ENCODE measurements around the gene PITX2.
A peak's percentile ranks its signal among the peaks of the same experiment; 100 is the strongest.

Gene PITX2

GRCh38 chr4:110622841-110623717 lies at the start of gene PITX2:
Gene PITX2, minus strand, starts transcription at chr4:110623077. Its CDS starts 617 bp downstream, at chr4:110622460.
- peak; percentile 88 to 95 for DNase-seq

- DNase-seq, result no peak
Observed at GRCh38 chr4:110671679-110672078, 48.8 kb upstream of the PITX2 start.

- no peak for DNase-seq
Observed at GRCh38 chr4:110669663-110670062, 46.8 kb upstream of the PITX2 start.

DNA sequence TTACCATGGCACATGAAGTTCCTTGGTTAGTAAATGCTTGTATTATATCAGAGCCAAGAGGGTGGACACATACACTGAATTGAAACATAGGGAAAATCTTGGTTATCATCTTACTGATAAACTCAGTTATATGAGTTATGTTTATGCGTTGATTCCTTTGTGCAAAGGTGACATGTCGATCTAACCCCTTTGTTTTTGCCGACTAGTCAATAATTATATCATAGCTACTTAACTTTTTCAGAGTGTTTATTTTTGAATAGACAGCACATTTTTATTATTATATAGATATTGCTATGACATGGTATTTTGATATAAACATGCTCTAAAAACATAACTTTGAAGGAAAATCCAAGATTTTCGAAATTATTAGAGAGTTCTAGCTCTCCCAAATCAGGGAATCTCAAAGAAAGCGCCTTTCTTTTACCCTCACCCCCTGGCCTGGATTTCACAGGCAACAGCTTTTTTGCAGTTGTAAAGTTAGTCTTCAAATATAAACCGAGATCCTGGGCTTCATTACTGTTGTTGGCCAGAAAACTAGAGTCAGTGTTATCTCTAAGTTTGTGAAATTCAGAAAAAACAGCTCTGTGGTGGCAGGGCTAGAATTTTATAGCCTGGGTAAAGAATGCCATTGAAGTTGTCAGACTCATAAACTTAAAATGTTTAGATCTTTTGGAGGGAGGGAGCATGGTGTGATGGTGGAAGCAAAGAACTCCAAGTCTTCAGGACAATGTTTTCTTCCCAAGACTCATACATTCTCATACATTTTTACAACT lies 45.8 kb upstream of the PITX2 start:
- no peak for DNase-seq

DNA sequence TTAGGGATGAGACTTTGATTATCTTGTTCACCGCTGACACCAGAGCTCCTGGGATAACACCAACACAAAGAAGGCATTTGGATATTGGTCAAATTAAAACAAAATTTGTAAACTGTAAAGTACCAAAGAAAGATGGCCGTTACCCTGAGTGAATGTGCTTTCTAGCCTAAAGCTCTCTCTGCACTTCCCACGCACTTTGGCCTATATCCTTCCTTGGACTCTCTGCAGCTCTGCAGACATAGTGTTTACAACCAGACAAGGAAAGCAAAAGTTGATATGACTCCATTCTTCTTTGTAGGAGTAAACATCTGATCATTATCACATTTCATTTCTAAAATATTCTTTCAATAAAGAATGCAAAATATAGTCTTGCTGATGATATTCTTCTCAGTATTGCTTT lies 44.8 kb upstream of the PITX2 start:
- DNase-seq, result no peak

DNA sequence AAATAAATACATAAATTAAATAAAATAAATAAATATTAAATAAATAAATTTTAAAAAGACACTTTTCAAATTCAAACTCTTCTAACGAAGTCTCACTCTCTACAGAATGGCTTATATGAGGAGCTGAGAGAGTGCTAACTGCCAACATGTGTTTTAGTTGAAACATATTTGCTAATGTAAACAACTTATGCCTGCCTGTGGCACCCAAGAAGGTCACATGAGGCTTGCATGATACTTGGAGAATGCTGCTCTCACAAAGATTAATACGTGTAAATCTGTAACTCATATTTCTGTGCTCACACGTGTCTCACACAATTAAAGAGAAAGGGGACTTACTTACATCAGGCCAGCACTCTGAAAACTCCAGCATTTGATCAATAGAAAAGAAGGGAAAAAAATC lies 43.2 kb upstream of the PITX2 start:
- DNase-seq, result peak; percentile 27 to 34

DNA sequence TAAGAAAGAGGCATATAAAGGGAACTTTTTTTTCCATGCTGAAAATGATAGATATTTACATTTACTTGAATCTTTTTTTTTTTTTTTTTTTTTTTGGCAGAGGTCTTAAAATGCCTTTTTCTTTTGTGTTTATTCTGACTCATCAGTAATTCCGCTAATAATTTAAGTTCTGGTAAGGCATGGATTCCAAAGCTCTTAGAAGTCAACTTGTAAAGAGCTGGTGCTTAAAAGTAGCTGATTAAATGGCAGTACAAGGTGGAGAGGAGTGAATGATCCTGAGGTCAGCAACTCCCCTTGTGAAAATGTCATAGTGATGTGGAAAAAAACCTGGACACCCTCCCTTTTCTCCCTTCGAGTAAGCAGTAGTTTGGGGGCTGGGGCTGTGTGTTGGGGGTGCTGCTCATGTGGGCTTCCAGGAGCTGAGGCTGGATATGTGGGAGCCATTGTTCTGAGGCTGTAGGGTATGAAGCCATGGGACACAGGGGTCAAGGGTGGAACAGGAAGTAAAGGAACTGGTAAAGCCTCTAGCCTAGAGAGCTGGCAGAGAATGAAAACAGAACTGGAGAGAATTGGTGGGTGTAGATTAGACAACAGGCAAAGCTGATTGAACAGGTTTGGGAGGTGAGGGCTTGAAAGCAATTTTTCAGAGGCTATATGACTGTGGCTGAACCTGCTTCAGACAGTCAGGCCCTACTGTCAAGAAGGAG lies 41.0 kb upstream of the PITX2 start:
- DNase-seq, result no peak

GRCh38 chr4:110663206-110663605 lies 40.3 kb upstream of the PITX2 start:
- no peak for DNase-seq

DNA sequence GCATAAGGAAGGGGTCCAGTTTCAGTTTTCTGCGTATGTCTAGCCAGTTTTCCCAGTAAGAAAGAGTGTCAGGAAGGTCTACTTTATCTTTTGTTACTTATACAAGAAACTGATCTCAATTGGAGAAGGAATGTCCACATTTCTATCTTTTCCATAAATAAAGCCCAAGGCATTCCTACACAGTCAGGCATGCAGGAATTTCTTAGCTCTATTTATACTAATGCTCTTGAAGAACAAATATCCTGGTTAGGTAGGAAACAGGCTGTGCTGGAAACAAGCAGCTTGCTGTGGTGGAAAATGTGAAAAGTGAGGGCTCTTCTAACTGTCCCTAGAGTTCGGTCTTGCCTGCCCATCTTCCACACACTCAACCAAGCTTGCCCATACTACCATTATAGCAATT lies 37.9 kb upstream of the PITX2 start:
- no peak for DNase-seq

GRCh38 chr4:110654254-110654635 lies 31.4 kb upstream of the PITX2 start:
- no peak for DNase-seq

- no peak for DNase-seq
Observed at GRCh38 chr4:110653321-110654253, 30.7 kb upstream of the PITX2 start.

- DNase-seq, result no peak
Observed at GRCh38 chr4:110644008-110644407, 21.1 kb upstream of the PITX2 start.

GRCh38 chr4:110643096-110643495 lies 20.2 kb upstream of the PITX2 start:
- no peak for DNase-seq

GRCh38 chr4:110641218-110641617 lies 18.3 kb upstream of the PITX2 start:
- DNase-seq, result no peak

DNA sequence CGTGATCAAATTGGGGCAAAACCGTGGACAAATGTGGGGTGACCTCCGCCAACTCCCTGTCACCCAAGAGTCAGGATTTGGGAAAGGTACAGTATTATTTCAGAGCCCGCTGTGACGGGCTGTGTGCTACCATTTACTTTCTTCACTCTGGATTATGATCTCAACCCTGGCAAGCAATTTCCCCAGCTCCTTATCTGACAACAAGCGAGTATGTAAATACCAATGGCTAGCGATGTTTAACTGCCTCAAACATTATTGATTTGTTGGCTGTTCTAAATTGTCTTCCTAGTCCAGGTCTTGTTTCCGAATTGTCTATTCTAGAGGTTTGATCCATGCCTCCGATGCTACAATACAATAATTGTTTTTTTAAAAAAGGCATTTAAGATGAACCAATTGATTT lies 17.7 kb upstream of the PITX2 start:
- DNase-seq, result no peak

- DNase-seq, result no peak
Observed at GRCh38 chr4:110639207-110640090, 16.6 kb upstream of the PITX2 start.

GRCh38 chr4:110638089-110638746 lies 15.3 kb upstream of the PITX2 start:
- no peak for DNase-seq

DNA sequence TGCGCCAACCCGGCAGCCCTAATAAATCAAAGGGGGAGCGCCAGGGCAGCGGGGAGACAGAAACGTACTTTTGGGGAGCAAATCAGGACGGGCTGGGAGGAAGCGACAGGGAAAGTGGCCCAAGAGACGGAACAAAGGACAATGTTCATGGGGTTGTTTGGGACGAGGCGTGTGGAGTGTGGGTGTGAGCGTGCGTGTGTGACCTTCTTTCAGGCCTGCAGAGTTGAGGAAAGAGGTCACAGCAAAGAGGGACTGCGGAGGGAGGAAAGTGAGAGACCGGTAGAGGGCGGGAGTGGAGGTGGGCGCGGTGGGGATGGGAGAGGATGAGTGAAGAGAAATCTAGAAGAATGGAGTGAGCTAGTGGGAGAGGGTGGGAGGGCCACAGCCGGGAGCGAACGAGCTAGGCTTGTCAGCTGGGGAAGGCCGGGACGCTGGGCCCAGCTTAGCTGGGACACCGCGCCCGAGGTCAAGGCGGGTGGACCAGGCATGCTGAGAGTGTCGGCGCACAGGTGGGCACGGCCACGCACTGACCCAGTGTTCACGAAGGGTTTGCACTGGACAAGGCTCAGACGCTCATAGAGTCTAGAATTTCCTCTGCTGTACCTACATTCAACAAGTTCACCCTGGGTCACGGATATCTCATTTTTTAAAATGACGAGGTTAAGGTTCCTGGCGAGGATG lies 14.7 kb upstream of the PITX2 start:
- peak in 1 of 2 experiments; percentile 27 for DNase-seq

DNA sequence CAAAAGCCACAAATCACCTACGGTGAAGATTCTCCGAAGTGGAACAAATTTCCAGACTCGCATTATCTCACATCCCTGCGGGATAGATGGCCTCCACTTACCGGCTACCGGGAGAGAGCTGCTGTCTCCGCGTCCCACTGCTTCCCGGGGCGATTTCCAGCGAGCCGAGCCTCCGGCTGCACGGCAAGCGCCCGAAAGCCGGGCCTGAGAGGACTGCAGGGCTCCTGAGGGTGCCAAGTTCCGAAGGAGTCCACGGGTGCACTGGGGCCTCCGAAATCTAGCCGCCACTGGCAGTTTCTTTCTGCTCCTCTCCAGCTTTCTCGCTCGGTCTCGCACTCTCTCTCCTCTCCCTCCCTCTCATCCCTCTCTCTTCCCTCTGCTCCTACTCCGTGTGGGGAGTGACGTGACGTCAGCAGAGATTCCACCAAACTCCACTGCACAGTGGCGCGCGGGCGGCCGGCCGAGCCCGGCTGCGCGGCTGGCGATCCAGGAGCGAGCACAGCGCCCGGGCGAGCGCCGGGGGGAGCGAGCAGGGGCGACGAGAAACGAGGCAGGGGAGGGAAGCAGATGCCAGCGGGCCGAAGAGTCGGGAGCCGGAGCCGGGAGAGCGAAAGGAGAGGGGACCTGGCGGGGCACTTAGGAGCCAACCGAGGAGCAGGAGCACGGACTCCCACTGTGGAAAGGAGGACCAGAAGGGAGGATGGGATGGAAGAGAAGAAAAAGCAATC lies 14.0 kb upstream of the PITX2 start:
- DNase-seq, result peak; percentile 68 to 85

Data from NCI-H526 (cell line).